HG03442 (cell line): ENCODE measurements around the gene RELN.

Source experiments
- ATAC-seq: cut with Tn5 transposase; IDR thresholded peaks from one replicate; pipeline ENCODE4 v1.9.1; 2021; ENCODE audit warnings: mild to moderate bottlenecking, moderate library complexity; ENCODE audit not compliant: unreplicated experiment

RELN gene

DNA sequence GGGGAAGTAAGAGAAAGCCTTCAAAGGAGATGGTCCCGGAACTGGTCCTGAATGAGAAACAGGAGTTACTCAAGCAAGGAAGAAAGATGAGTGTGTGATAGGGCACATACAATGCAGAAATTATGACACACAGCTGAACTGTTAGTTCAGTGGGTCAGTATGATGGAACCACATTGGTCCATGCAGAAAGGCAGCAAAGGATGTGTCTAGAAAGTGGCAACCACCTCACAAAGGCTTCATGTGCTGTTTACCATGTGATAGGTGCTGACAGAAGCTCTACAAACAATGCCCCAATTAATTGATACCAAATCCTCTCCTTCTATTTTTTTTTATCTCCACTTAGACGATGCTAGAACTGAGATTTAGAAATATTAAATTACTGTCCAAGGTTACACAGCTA is 258.3 kb downstream of the RELN start:
- no peak for ATAC-seq

DNA sequence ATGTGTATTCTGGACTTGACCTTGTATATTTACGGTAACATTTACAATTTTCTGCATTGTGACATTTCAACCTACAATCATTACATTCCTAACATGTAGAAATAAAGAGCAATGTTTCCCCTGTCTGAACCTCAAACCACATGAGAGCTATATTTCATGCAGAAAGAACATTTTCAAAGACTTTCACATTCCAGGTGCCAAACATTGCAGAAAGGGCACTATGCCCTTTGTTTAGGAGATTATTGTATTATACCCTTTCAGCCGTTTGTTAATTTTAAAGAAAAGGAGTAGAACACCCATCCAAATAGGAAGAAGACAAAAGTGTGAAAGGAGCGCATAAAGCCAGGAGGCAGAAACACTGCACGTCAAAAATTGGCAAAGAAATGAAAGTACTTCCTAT is 260.4 kb downstream of the RELN start:
- ATAC-seq: no peak

DNA sequence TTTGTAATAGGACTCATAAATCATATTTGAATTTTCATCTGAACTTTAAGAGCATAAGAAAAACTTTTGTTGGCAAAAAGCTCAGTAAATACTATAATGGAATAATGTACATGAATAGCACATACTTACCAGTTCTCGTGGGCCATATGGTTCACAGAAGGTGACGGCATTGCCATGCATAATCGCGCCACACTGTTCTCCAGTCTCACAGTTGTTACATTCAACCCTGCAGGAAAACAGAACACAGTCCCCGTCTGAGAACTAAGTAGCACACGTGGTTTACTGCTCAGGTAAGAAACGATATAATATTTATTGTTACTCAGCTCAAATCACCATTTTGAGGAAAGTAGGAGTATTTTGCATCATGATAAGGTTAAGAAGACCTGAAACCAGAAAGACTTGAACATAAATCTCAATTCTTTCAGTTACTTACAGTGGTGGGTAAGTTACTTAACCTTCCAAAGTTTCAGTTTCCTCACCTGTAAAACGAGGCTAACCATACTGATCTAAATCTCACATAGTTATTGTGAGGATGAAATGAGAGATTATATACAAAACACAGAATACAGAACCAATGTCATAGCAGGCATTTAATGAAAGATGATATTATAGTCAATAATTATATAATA is 261.4 kb downstream of the RELN start:
- no peak for ATAC-seq

DNA sequence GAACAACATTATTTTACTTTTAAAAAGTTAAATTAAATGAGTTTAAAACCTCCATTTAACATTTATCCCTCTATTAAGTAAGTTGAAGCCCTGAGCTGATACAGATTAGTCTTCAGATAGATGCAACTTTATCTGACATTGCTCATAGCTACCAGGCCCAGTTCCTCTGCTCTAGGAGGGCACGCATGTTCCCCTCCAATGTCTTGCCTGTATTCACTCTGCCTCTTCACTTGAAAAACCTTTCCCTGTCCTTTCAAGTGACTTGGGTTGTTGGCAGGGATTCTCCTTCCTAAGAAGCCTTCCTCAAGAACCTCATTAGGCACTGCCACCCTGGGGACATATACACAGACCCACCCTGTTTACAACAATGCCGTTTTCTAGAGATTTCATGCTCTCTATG is 270.4 kb downstream of the RELN start:
- ATAC-seq: no peak

DNA sequence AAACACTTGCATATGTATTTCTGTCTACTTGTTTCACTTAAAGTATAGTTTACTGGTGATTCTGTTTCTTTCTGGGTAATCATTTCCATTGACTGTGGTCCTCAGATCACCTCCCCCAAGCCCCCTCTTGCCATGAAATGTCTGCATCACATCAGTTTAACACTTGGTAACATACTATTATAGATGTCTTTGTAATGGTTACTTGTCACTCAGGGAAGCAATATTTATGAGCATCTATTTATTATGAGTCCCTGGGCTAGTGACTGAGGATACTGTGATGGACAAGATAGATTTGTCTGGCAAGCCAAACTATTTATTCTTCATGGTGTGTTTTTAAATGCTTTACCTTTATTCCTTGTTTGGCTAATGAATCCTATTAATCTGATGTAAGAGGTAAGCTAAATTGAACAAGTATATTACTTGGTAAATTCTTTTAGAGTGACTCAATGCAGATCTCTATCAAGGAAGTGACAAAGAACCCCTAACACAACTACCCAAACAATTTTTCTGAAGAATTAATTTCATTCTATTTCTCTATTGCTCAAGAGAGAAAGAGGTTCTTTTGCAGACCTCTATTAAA is 270.9 kb downstream of the RELN start:
- ATAC-seq: no peak

DNA sequence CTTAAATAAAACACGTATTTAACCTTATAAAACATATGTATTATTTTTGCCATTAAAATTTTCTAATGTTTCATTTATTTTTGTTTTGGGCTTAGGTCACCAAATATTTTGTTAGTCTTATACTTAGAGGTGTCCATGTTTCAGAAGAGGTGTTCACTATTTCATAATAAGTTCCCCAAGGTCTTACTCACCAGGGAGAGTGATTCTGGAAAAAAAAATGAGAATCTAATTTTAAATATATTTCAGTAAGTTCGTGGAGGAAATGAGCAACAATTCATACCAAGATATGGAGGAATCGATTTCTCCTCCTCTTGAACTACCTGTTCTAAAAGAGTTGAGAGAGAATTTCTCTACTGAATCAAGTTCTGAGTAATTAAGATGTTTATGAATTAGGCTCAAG is 271.9 kb downstream of the RELN start:
- no peak for ATAC-seq

DNA sequence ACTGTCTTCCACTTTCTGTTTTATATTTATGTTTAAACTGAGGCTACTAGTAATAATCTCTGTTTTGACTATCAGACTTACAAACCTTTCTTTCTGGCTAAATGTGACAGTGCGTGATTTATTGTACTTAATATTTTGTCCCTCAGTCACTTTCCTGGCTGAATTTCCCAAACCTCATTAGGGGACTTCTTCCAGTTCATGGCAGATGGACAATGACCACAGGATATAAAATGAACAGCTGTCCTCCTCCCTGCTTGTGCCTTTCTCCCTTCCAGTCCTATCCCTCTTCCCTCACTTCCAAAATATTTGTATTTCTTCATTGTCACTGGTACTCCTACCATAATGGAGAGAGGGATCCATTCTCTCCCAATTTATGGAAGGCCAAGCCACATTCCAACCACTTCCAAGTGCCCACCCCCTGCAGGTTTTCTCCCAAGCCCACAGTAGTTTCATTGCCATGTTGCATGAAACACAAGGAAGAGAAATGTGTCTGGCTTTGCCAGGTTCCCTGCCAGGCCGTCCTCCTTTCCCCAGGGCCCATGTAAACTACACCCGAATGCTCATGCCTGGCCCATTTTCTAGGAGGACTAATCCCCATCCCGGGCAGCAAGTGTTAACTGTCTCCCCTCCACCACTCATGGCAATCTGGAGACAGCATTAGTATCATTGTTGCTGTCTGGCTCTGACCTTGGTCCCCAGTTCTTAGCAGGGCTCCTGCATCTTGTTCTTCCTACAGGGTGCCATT is 273.9 kb downstream of the RELN start:
- no peak for ATAC-seq

DNA sequence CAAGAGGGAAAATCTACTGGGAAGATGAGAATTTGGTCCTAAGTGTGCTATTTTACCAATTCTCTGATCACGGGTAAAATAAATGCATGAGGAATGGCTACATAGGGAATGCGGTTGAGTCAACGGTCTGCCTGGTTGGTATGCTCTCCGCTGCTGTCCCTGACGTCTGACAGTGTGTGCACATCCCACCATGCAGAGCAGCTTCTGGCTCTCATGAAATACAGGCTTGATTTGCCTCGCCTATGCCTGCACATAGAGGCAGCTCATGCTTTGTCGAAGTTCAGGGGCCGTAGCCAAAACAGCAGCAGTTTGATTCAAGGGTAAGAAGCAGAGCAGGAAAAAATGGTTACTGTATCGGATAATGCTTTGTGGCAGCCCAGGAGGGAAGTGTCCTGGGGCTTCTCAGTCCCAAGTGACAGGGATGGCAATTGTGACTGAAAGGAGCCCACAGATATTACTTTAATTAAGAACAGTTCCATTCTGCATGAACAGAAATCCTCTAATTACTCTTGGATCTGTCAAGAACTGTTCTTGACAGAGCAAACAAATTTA is 275.0 kb downstream of the RELN start:
- no peak for ATAC-seq

DNA sequence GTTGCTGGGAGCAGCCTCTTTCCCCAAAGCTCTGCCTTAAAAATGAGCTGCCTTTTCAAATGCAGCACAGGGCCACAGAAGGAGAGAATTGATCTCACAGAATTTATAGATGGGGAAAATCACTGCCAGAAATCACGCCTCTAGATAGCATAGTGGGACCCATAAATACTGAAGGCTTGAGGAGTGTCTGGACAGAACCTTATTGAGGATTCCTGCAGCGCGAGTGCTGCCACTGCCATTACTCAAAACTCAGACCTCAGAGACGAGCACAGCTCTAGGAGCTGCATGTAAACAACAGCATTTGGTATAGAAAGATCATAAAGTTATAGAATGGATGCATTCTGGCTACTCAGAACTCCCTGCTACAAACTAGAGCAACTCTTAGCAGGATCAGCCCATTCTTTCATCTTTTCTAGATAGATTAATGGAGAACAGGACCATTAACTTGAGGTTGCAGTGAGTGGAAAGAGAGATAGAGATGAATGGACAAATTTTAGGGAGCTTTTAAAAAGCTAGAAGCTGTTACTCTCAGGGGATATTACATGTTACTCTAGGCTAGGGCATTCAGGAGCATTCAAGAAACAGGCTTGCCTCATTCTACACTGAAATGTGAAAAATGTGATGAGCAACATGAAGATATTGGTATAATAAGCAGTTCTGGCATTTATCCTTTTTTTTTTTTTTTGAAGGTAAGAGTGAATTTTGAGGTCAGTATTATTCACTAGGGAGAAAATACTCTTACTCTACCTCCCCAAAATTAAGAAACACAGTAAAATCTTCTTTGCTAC is 276.3 kb downstream of the RELN start:
- no peak for ATAC-seq

DNA sequence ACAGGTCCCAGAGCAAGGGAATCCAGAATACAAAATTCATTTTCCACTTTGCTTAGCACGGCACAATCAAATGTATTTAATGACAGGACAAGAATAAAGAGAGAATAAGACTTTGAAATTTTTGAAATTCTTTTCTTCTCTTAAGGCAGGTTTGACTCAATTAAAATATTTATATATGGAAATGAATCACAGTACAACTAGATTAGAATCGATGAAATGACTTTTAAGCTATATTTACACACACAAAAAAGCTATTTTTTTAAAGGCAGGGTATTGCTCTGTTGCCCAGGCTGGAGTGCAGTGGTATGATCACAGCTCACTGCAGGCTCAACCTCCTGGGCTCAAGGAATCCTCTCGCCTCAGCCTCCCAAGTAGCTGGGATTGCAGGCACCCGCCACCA is 278.0 kb downstream of the RELN start:
- ATAC-seq: no peak

DNA sequence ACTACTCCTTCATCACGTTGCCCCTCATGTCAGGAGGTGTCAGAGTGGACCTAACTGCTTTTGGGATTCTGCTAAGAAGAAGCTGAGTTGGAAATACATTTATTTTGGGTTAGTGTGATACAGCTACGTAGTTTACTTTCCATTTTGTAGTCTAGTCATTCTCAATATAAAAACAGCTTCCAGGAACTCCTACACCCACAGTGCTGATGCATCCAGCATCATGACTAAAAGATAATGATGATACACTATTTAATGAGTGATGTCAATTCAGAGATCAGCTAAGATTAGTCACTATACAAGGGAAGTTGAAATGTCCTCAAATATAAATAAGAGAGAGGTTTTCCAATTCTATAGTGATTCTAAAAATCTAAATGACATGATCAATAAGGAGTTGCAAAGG is 279.2 kb downstream of the RELN start:
- ATAC-seq: no peak

DNA sequence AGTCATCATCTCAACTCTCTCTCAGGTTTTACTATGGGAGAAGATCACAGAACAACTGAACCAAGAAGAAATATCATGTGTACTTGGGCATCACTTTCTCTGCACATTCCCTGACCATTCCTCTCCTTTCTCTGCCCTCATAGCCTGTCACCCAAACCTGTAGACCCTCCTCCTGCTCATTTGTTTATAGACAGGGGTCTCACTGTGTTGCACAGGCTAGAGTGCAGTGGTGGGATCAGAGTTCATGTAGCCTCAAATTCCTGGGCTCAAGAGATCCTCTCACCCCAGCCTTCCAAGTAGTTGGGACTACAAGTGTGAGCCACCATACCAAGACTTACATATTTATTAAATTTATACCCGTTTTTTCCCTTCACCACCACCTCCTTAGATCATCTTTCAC is 282.7 kb downstream of the RELN start:
- ATAC-seq: no peak

DNA sequence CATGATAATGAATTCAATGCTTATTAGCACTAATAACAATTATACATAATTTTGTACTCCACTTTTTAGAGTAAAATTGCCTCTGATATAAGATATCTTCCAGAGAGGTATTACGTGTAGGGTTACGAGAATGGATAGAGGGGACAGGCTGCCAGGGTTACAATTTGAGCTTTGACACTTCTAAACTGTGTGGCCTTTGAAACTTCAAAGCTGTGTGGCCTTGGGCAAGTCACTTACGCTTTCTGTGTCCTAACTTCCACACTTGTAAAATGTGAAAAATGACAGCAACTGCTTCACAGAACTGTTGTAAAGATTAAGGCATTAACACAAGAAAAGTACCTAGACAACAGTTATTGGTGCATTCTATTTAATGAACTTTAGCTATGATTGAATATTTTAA is 283.9 kb downstream of the RELN start:
- ATAC-seq: no peak

DNA sequence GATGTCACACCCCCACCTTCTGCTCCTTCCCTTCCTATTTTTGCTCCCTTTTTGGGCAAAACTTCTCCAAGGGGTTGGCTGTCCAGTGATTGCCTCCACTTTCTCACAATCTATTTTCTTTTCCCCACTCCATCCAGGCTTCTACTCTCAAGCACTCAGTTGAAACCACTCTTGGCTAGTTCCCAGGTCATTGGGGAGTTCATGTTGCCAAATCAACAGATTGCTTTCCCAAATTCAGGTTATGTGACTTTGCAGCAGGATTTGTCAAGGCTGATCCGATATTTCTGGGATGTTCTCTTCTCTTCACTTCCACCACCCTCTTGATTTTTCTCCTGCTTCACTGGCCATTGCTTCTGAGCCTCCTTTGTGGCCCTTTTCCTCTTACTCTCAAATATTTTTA is 284.8 kb downstream of the RELN start:
- no peak for ATAC-seq

DNA sequence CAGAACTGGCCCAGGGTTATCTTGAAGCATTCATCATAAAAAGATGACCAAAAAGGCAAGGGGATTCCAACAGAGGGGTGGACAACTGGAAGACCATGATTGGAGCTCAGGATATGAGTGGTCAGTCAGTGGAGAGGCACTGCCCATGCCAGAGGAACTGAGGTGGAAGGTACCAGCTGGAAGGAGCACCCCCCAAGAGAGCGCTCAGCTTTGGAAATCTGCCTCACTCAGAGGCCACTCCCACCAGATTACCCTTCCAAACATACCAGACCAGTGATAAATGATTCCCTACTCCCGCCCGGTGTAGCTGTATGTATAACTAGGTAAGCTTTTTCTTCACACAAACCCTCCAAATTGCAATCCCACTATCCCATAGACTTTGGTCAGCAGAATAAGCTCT is 286.5 kb downstream of the RELN start:
- ATAC-seq: no peak

DNA sequence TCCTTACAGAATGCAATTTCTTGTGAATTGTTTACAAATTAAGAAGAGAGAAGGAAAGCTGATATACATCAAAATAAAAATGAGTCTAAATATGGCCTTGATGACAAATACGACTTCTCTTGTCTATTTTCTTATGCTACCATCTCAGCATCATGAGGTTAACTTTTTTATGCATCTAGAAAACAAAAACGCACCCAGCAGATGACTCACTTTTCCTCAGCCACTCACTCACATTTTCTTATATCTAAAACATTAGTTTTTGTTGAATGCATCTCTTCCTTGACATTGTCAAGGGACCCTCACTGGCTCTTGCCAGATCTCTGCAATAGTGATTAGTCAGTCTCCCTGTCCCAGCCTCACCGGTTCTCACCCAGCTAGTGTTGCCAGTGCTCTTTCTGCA is 287.0 kb downstream of the RELN start:
- ATAC-seq: no peak

DNA sequence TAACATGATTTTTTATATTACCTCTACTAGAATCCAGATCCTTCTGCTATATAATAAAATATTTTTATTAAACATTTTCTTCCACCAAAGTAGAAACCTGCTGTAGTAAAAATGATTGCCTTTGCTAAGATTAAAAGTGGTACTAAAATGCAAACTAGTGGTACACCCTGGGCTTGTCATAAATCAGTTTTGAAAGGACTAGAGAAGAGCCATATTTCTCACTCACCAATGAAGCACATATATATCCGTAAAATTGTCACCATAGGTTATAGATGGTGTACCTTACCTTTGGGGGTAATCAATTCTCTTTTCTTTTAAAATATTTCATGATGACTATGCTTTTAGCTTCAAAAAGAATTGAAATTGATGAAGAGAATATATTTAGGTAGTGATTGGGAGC is 290.4 kb downstream of the RELN start:
- no peak for ATAC-seq

DNA sequence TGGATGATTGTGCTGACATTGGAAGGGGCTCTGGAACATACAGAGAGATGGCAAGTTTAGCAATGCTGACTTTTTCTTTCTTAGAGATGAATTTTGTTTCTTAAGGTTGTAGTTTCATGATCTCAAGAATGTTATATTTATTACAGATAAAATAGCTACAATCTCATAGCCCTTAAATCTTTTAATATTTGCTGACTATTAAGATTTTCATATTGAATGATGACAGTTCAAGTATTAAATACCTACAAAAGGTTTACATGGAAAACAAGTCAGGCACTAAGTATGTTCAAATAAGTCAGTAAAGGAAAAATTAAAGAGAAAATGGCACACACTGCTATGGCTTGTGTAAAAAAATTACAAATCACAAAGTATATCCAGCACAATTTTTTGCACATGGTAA is 291.4 kb downstream of the RELN start:
- no peak for ATAC-seq

DNA sequence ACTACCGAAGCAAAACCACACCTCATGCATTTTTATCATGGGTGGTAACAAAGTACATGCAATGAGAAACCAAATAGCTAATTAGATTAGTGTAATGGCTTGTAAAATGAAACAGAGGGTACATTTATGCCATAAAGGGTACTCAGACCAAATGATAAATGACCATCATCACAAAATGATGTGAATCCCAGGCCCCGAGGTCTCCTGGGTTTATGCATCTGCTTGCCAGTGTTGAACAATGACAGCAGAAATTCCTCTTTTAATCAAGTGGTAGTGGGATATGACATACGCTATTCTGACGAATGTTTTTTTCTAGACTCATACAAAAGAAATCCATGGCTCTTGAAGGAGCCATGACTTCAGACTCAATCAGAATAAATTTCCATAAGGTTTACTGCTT is 293.9 kb downstream of the RELN start:
- ATAC-seq: no peak

DNA sequence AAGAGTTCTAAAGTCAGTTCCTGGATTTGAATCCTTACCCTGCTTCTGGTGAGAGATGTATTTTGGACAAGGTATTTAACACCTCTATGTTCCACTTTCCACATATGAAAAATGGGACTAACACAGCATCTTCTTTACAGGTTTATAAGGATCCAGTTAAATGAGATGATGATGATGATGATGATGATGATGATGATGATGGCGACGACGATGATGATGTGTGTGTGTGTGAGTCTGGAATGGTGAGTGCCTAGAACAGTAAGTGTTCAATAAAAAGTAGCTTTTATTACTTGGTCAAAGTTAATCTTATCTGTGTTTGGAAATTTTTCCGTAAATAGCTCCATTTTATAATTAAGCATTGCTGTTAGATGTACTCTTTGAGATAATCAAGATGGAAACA is 295.2 kb downstream of the RELN start:
- ATAC-seq: no peak

DNA sequence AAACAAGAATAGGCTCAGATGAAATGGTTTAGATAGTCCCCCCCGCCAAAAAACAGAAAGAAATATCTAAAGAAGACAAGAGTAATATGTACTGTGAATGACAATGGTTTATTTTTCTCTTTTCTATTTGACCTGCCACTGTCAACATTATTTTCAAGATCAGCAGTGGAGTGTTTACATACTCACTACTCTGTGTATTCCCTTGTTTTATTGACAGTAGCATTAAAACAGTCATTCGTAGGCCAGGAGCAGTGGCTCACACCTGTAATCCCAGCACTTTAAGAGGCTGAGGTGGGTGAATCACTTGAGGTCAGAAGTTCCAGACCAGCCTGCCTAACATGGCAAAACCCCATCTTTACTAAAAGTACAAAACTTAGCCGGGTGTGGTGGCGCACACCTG is 298.2 kb downstream of the RELN start:
- ATAC-seq: no peak
